Psoas muscle (tissue), 8 donors: ENCODE measurements around the gene DLD. TPM values are rescaled to one million over a fixed set of nuclear protein-coding genes. Genes with fewer than 3 reads are reported as not detected.
A peak's percentile ranks its signal among the peaks of the same experiment; 100 is the strongest.

Experiments used
- ATAC-seq, 4 donors: fragments of 200-7000 bp; cut with Tn5 transposase; one replicate each; pipeline ENCODE4 v1.9.1; 2020; ENCODE audit warnings: moderate library complexity in 3 of 4, mild to moderate bottlenecking in 2 of 4
- DNase-seq, 2 donors: peaks; one replicate each; pipeline ENCODE4 v3.0.0-alpha.2; 2020
- H3K27ac ChIP-seq: fragments of 200-600 bp; one replicate; pipeline ENCODE4 v1.8.0; 2022
- H3K27me3 ChIP-seq, 3 donors: fragments of 200-600 bp in 1 of 3; one replicate each; pipeline versions ENCODE4 v1.6.1 to v1.8.0; 2013 to 2022; ENCODE audit warnings: low read length in 2 of 3, mild to moderate bottlenecking in 2 of 3, moderate library complexity in 1 of 3; ENCODE audit not compliant: insufficient read depth in 3 of 3
- H3K36me3 ChIP-seq, 2 donors: fragments of 200-600 bp in 1 of 2; one replicate each; pipeline versions ENCODE4 v1.6.1 to v1.8.0; 2013 to 2022; ENCODE audit warnings: low read depth in 1 of 2, mild to moderate bottlenecking in 1 of 2, moderate library complexity in 1 of 2; ENCODE audit not compliant: insufficient read depth in 1 of 2
- H3K4me1 ChIP-seq: fragments of 200-600 bp; one replicate; pipeline ENCODE4 v1.8.0; 2022
- H3K4me3 ChIP-seq: fragments of 200-600 bp; one replicate; pipeline ENCODE4 v1.8.0; 2022; ENCODE audit warnings: mild to moderate bottlenecking
- H3K9me3 ChIP-seq: fragments of 200-600 bp; one replicate; pipeline ENCODE4 v1.8.0; 2022
- whole genome bisulfite sequencing, 3 donors: extraction: QIAGEN DNeasy Blood & Tissue Kit; methylation state at CpG; one replicate each; pipeline versions ENCODE4 v1.1.6 to v1.1.7; 2013; 5-methylcytosine and 5-hydroxymethylcytosine counted together
- intact Hi-C, 2 donors: fragments of 100-400 bp; cut with DNase I; formaldehyde crosslinking; loops; one replicate each; pipeline versions ENCODE4 v1.11.0 to v1.14.2; 2022
- polyA plus RNA-seq, 3 donors: library from polyadenylated mRNA; stranded (reverse); fragments of 200-250 nt; gene quantifications; one replicate each; pipeline ENCODE4 v1.2.3, GENCODE V29; 2013
- total RNA-seq, 4 donors: library from RNA; stranded (reverse); fragmentation: NEBNext Ultra II Directional in 2 of 4; extraction: Animal tissue kit (Norgen Biotek cat#: 25700) in 2 of 4; gene quantifications; one replicate each; pipeline versions ENCODE4 v1.2.1 to v1.2.4, GENCODE V29; 2021 to 2023
- TF ChIP-seq, protein P1 (sequence below): fragments of 200-600 bp; IDR thresholded peaks from one replicate; pipeline ENCODE4 v1.8.0; 2022; ENCODE audit warnings: antibody characterized with exemption
- donor health status: healthy with polysubstance abuse.
- donor health status: DM: no; HTN: no; CAD: no; lungs with moderate emphysema.
- donor health status: Bipolar disorder and iron deficiency.
- donor health status: healthy.
- donor health status: DM: yes; HTN: yes; CAD: no.
- donor health status: DM: no; HTN: no; CAD: no.
- donor health status: DM: no; HTN: no; CAD: no.
- donor health status: DM: yes; HTN: yes; CAD: no.

The DLD gene
- total and polyA plus RNA-seq, 7 donors = 136 to 284 (median 170) TPM

DNA sequence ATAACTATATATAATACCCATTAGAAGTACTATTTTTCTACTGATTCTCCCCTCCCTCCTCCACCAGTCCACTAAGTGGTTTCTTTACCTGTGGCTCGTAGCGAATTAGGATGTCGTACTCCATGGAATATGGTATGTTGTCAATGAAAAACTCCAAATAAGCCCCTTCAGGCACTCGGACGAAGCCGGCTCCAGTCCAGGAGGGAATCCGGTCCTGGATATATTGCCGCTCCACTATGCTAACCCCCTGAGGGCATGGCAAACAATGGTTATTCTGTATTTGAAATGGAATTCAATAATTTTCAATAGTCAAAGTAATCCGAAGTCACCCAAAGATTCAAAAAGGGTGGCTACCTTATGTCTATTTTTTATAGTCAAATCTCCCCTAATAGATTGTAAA, 71.8 kb downstream of the DLD start:
- H3K4me3 ChIP-seq = no peak overlapping the region
- ATAC-seq (no peak), DNase-seq (no peak)
- WGBS, 3 donors = 93 to 96% (median 95%) methylated on average over 9 of the region's 9 CpGs
- TF ChIP-seq, protein P1, sequence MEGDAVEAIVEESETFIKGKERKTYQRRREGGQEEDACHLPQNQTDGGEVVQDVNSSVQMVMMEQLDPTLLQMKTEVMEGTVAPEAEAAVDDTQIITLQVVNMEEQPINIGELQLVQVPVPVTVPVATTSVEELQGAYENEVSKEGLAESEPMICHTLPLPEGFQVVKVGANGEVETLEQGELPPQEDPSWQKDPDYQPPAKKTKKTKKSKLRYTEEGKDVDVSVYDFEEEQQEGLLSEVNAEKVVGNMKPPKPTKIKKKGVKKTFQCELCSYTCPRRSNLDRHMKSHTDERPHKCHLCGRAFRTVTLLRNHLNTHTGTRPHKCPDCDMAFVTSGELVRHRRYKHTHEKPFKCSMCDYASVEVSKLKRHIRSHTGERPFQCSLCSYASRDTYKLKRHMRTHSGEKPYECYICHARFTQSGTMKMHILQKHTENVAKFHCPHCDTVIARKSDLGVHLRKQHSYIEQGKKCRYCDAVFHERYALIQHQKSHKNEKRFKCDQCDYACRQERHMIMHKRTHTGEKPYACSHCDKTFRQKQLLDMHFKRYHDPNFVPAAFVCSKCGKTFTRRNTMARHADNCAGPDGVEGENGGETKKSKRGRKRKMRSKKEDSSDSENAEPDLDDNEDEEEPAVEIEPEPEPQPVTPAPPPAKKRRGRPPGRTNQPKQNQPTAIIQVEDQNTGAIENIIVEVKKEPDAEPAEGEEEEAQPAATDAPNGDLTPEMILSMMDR = no peak
- intact Hi-C loops = no loop called here
- H3K27ac ChIP-seq = no peak overlapping the region
- no peaks in the 10 kb centered on the region for H3K4me1 ChIP-seq
- H3K36me3 ChIP-seq = peaks cover 0 to 25% of the 10 kb centered on the region in 2 donors
- H3K27me3 ChIP-seq = no peaks in the 10 kb centered on the region
- no peaks in the 10 kb centered on the region for H3K9me3 ChIP-seq

- H3K27ac ChIP-seq = no peak overlapping the region
- H3K36me3 ChIP-seq = peaks cover 0 to 21% of the 10 kb centered on the region in 2 donors
- WGBS, 3 donors = 94 to 97% (median 95%) methylated on average over 11 of the region's 11 CpGs
- H3K4me3 ChIP-seq = no peak overlapping the region
- no peaks in the 10 kb centered on the region for H3K9me3 ChIP-seq
- H3K4me1 ChIP-seq = no peaks in the 10 kb centered on the region
- TF ChIP-seq, protein P1 = no peak
- intact Hi-C loops = no loop called here
- no peaks in the 10 kb centered on the region for H3K27me3 ChIP-seq
- ATAC-seq (no peak), DNase-seq (no peak)
These were observed 73.5 kb downstream of the DLD start for GRCh38 chr7:107964510-107964909.

GRCh38 chr7:107966711-107967110, 75.7 kb downstream of the DLD start:
- Histone ChIP-seq H3K36me3 (peaks cover 0 to 20% of the 10 kb centered on the region in 2 donors), H3K9me3 (no peaks in the 10 kb centered on the region), H3K4me1 (no peaks in the 10 kb centered on the region), H3K27me3 (no peaks in the 10 kb centered on the region), H3K27ac (no peak overlapping the region), H3K4me3 (no peak overlapping the region)
- TF ChIP-seq, protein P1 = no peak
- DNase-seq = peak in 1 of 2 donors; percentile 40
- intact Hi-C loops = no loop called here
- peak in 3 of 4 donors; percentile 28 to 97 (median 58) for ATAC-seq
- WGBS, 3 donors = 22 to 35% (median 29%) methylated on average over 4 of the region's 4 CpGs

DNA sequence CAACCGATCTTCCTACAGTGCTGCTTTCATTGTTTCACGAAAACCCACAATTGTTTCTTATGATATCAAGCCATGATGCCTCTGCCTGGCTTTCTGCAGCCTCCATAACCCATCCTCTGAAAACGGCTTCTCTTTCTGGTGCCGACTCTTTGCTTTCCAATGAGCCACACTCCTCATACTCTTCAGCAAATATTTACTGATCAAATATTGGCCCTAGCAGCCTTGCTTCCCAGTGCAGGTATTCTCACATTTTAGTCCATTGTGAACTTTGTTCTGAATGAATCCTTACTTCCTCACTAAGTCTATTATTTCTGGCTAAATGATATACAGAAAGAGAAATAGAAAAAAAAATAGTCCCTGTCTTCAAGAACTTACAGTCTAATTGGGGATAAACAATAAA, 76.4 kb downstream of the DLD start:
- H3K4me1 ChIP-seq = no peaks in the 10 kb centered on the region
- 56 to 62% (median 60%) methylated on average over 4 of the region's 4 CpGs for WGBS, 3 donors
- ATAC-seq = no peak
- peaks cover 0 to 16% of the 10 kb centered on the region in 2 donors for H3K36me3 ChIP-seq
- TF ChIP-seq, protein P1 = no peak
- no peaks in the 10 kb centered on the region for H3K9me3 ChIP-seq
- no peaks in the 10 kb centered on the region for H3K27me3 ChIP-seq
- no peak for DNase-seq
- intact Hi-C loops = no loop called here
- H3K4me3 ChIP-seq = no peak overlapping the region
- H3K27ac ChIP-seq = no peak overlapping the region

DNA sequence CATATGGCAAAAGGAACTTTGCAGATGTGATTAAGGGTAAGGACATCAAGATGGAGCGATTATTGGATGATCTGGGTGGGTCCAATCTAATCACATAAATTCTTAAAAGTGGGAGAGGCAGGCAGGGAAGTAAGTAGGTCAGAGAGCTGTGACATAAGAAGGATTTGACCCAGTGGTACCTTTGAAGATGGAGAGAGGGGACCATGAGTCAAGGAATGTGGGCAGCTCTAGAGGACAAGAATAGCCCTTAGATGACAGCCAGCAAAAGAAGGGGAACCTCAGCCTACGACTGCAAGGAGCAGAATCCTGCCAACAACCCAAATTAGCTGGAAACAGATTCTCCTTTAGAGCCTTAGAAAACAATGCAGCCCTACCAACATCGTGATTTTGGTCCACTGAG, 77.5 kb downstream of the DLD start:
- TF ChIP-seq, protein P1 = no peak
- Histone ChIP-seq H3K27ac (no peak overlapping the region), H3K4me3 (no peak overlapping the region), H3K4me1 (peaks cover 4% of the 10 kb centered on the region), H3K27me3 (no peaks in the 10 kb centered on the region), H3K9me3 (no peaks in the 10 kb centered on the region), H3K36me3 (peaks cover 0 to 9% of the 10 kb centered on the region in 2 donors)
- no peak for ATAC-seq
- intact Hi-C loops = no loop called here
- WGBS, 3 donors = 68 to 77% (median 74%) methylated on average over 3 of the region's 3 CpGs
- no peak for DNase-seq
